Measurements from ENCODE around the gene MITF.

The MITF gene

DNA sequence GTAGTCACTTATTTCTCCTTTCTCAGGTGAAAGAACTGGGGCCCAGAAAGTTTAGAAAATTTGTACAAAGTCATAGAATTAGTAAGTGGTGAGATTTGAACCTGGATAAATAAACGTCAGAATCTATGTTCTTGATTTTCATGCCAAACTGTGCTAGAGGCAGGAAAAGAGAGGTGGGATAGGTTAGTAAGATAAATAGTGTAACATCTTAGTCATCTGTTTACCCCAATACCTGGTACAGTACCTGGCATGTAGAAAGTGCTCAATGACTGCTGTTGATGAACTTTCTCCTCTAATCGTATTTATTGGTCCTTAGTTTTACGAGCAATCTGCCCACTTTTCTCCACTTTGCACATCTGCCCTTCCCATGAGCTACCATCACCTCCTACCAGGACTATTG lies 124.9 kb downstream of the MITF start:
- H3K9me3 ChIP-seq (ENCODE audit: control insufficient read depth, low read length) = no peaks in the 10 kb centered on the region
- H3K4me1 ChIP-seq (ENCODE audit: control insufficient read depth, insufficient read depth, low read length) = peaks cover 14% of the 10 kb centered on the region
- H3K27me3 ChIP-seq (ENCODE audit: control insufficient read depth, insufficient read depth, low read length) = no peaks in the 10 kb centered on the region
- no peak overlapping the region for H3K4me3 ChIP-seq (ENCODE audit: low read length)
- no peak overlapping the region for H3K9ac ChIP-seq (ENCODE audit: low read length)
- no peaks in the 10 kb centered on the region for H3K36me3 ChIP-seq (ENCODE audit: control insufficient read depth, insufficient read depth, low read length)

DNA sequence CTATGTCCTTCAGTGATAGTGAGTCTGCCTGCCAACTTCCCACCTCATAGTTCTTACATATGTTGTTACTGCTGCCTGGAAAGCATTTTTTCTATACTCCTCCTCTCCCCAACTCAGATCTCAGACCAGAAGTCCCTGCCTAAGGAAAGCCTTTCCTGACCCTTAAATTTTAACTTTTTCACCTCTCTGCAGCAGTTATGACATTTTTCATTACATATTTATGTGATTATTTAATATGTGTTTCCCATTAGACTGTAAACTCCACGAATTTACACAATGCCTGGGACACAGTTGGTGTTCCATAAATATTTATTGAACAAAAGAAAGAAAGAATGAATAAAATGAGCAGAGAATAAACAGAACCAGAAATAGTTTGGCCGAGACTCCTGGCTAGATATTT lies 125.5 kb downstream of the MITF start:
- H3K27me3 ChIP-seq (ENCODE audit: control insufficient read depth, insufficient read depth, low read length) = no peaks in the 10 kb centered on the region
- no peak overlapping the region for H3K4me3 ChIP-seq (ENCODE audit: low read length)
- no peak overlapping the region for H3K9ac ChIP-seq (ENCODE audit: low read length)
- no peaks in the 10 kb centered on the region for H3K36me3 ChIP-seq (ENCODE audit: control insufficient read depth, insufficient read depth, low read length)
- no peaks in the 10 kb centered on the region for H3K9me3 ChIP-seq (ENCODE audit: control insufficient read depth, low read length)
- peaks cover 20% of the 10 kb centered on the region for H3K4me1 ChIP-seq (ENCODE audit: control insufficient read depth, insufficient read depth, low read length)

DNA sequence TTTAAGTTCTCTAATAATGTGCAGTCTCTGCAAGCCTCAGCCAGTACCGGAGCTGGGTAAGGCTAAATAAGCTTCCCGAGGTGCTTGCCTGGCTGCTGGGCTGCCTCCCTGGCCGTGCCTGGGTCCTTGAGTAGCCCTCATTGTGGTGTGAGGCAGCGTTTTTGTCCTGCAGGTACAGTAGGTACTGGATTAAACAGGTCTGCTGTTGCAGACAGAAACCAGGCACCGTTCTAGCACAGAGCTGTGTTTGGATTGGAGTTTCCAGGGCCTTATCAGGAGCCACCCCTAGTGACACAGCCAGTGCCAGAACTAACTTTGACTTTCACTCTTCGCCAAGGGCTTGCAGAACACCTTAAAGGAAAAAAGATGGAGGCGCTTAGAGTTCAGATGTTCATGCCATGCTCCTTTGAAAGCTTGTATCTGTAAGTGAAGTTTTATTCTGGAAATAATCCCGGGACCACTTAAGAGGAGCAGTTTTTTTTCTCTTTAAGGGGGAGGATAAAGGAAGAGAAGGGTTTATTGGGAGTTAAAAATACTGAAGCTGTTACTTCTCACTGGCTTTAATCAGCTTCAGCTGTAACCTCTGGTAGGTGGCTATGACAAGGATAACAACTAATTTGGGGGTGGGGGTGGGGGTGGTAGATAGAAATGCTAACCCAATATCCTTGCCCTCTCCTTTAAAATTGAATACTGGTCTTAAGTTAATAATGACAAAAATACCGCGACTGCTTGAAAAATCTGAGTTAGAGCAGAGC lies 126.8 kb downstream of the MITF start:
- H3K27me3 ChIP-seq (ENCODE audit: control insufficient read depth, insufficient read depth, low read length) = no peaks in the 10 kb centered on the region
- H3K9me3 ChIP-seq (ENCODE audit: control insufficient read depth, low read length) = no peaks in the 10 kb centered on the region
- H3K4me1 ChIP-seq (ENCODE audit: control insufficient read depth, insufficient read depth, low read length) = peaks cover 20% of the 10 kb centered on the region
- peak overlapping the region; percentile 38 for H3K9ac ChIP-seq (ENCODE audit: low read length)
- H3K4me3 ChIP-seq (ENCODE audit: low read length) = peak overlapping the region; percentile 12
- no peaks in the 10 kb centered on the region for H3K36me3 ChIP-seq (ENCODE audit: control insufficient read depth, insufficient read depth, low read length)

DNA sequence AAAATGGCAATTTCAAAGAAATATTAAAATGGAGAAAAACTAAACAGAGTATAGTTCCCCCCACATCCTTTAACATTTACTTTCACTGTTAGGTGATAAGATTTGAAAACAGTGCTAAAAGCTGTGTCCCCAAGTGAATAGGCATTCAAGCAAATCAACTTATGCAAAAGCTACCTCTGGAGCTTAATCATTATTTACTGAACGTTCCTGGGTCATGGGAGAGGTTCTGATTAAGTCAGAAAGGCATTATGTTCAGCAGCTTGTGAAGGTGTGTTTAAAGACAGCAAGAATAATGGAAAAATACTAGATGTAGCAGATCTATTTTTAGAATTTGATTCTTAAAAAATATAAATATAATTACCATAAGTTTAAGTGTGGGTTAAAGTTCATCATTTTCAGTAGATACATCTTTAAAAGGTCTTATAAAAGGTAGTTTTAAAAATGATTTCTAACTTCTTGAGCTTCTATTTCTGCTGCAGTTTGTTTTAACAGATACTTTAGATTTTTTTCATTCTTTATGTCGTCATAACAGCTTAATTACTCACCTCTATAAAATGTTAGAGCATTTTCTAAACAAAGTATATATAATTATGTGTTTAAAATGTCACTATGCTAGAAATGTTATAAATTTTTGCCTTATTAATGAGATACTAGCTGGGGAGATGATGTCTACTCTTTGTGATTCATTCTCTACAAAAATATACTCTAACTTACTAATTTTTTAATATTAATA lies 127.9 kb downstream of the MITF start:
- Histone ChIP-seq H3K36me3 (ENCODE audit: control insufficient read depth, insufficient read depth, low read length) (no peaks in the 10 kb centered on the region), H3K27me3 (ENCODE audit: control insufficient read depth, insufficient read depth, low read length) (no peaks in the 10 kb centered on the region), H3K9ac (ENCODE audit: low read length) (no peak overlapping the region), H3K9me3 (ENCODE audit: control insufficient read depth, low read length) (no peaks in the 10 kb centered on the region), H3K4me3 (ENCODE audit: low read length) (no peak overlapping the region), H3K4me1 (ENCODE audit: control insufficient read depth, insufficient read depth, low read length) (peaks cover 30% of the 10 kb centered on the region)

DNA sequence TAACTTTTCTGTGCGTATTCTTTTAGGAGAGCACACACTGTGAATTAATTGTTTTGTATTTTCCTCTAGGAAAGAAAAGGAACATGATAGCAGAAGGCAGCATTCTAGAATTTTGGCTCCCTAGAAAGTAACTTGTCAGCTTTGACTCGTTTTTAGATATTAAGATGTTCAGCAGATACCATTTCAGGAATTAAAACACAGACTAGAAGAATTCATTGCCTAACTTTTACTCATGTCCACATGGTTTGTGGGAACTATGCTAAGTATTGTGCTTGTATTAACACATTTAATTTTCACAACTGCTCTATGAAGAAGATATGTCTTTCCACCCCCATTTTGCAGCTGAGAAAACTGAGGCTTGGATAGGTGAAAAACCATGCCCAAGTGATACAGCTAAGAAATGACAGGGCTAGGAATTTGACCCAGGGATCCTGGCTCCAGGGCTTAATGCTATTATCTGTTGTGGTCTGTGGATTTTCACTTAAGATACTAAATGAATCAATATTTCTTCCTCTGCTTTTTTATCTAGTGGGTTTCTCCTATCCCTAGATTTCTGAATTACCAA lies 128.8 kb downstream of the MITF start:
- H3K4me3 ChIP-seq (ENCODE audit: low read length) = no peak overlapping the region
- H3K9me3 ChIP-seq (ENCODE audit: control insufficient read depth, low read length) = no peaks in the 10 kb centered on the region
- H3K27me3 ChIP-seq (ENCODE audit: control insufficient read depth, insufficient read depth, low read length) = no peaks in the 10 kb centered on the region
- no peak overlapping the region for H3K9ac ChIP-seq (ENCODE audit: low read length)
- no peaks in the 10 kb centered on the region for H3K36me3 ChIP-seq (ENCODE audit: control insufficient read depth, insufficient read depth, low read length)
- peaks cover 31% of the 10 kb centered on the region for H3K4me1 ChIP-seq (ENCODE audit: control insufficient read depth, insufficient read depth, low read length)

DNA sequence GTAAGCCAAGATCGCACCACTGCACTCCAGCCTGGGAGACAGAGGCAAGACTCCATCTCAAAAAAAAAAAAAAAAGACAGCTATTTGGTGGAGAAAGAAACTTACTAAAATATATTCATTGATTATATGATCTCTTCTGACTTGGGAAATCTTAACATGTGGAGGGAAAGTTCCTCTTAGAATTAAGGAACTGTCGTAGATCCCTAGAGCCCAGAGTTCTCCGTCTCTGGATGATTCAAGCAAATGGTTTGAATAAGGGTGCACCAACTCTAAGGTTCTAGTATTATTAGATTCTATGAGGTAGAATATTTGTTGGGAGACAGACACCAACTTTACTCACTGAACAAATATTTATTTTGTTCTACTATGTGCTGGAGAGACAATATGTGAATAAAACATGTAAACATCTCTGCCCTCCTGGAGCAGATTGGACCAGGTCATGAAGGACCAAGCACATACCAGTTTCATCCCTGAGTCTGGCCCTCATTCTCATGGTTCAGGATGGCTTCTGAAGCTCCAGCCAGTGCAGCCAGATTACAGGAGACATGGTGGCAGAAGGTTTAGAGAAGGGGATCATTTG lies 129.7 kb downstream of the MITF start:
- H3K9me3 ChIP-seq (ENCODE audit: control insufficient read depth, low read length) = no peaks in the 10 kb centered on the region
- no peaks in the 10 kb centered on the region for H3K36me3 ChIP-seq (ENCODE audit: control insufficient read depth, insufficient read depth, low read length)
- no peak overlapping the region for H3K4me3 ChIP-seq (ENCODE audit: low read length)
- H3K9ac ChIP-seq (ENCODE audit: low read length) = no peak overlapping the region
- no peaks in the 10 kb centered on the region for H3K27me3 ChIP-seq (ENCODE audit: control insufficient read depth, insufficient read depth, low read length)
- peaks cover 31% of the 10 kb centered on the region for H3K4me1 ChIP-seq (ENCODE audit: control insufficient read depth, insufficient read depth, low read length)

DNA sequence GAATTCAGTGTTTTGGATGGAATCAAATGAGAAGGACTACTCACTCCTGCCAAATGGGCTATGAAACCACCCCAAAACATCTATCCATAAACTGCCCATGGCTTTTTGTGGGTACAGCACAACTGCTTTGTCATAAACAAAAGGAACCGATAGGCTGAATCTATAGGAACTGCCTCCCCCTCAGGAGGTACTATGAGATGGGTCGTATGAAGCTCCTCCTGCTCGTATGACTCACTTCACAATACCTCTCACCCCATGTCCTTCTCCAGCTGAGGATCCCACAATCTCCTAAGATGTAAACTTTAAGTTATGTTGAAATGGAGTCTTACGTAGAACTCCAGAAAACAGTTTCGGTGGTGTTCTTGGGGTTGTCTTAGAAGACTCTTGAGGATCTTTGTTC lies 130.4 kb downstream of the MITF start:
- H3K9ac ChIP-seq (ENCODE audit: low read length) = no peak overlapping the region
- peaks cover 31% of the 10 kb centered on the region for H3K4me1 ChIP-seq (ENCODE audit: control insufficient read depth, insufficient read depth, low read length)
- no peaks in the 10 kb centered on the region for H3K36me3 ChIP-seq (ENCODE audit: control insufficient read depth, insufficient read depth, low read length)
- no peaks in the 10 kb centered on the region for H3K27me3 ChIP-seq (ENCODE audit: control insufficient read depth, insufficient read depth, low read length)
- H3K4me3 ChIP-seq (ENCODE audit: low read length) = no peak overlapping the region
- H3K9me3 ChIP-seq (ENCODE audit: control insufficient read depth, low read length) = no peaks in the 10 kb centered on the region

DNA sequence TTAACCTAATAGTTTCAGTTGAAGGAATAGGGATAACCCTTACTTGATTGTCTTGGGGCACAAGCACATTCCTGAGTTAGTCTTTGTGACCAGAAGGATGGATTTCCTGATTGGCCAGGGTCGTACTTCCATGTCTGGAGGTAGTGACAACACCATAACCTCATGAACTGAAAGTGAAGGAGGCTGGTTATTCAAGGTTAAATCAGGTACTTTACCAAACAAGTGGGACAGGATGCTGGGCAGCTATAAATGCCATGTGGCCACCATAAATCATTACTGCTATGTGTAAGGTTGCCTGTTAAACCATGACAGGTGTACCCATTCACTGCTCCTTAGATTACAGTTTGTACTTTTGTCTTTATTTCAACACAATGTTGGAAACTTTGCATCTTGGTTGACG lies 132.0 kb downstream of the MITF start:
- H3K4me1 ChIP-seq (ENCODE audit: control insufficient read depth, insufficient read depth, low read length) = peaks cover 20% of the 10 kb centered on the region
- H3K9ac ChIP-seq (ENCODE audit: low read length) = no peak overlapping the region
- H3K4me3 ChIP-seq (ENCODE audit: low read length) = no peak overlapping the region
- H3K27me3 ChIP-seq (ENCODE audit: control insufficient read depth, insufficient read depth, low read length) = no peaks in the 10 kb centered on the region
- no peaks in the 10 kb centered on the region for H3K9me3 ChIP-seq (ENCODE audit: control insufficient read depth, low read length)
- no peaks in the 10 kb centered on the region for H3K36me3 ChIP-seq (ENCODE audit: control insufficient read depth, insufficient read depth, low read length)

DNA sequence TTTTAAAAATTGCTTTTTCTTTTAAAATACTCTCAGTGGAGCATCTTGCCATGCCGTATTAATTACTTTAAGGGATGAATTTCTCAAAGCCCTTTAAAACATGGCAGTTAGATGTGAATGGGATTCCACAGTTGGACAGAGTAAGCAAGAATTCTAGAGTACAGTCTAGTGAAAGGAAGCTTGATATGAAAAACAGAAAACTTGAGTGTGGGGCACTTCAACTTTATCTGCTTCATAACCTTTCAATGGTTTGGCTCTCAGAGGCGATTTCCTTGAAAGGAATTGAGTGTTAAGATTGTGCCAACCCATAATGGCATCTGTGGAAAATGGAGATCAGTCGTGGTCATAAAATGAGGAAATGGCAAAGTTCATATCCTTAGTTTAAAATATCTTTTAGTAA lies 132.6 kb downstream of the MITF start:
- peaks cover 20% of the 10 kb centered on the region for H3K4me1 ChIP-seq (ENCODE audit: control insufficient read depth, insufficient read depth, low read length)
- H3K9me3 ChIP-seq (ENCODE audit: control insufficient read depth, low read length) = no peaks in the 10 kb centered on the region
- H3K27me3 ChIP-seq (ENCODE audit: control insufficient read depth, insufficient read depth, low read length) = no peaks in the 10 kb centered on the region
- H3K9ac ChIP-seq (ENCODE audit: low read length) = no peak overlapping the region
- no peak overlapping the region for H3K4me3 ChIP-seq (ENCODE audit: low read length)
- H3K36me3 ChIP-seq (ENCODE audit: control insufficient read depth, insufficient read depth, low read length) = no peaks in the 10 kb centered on the region

DNA sequence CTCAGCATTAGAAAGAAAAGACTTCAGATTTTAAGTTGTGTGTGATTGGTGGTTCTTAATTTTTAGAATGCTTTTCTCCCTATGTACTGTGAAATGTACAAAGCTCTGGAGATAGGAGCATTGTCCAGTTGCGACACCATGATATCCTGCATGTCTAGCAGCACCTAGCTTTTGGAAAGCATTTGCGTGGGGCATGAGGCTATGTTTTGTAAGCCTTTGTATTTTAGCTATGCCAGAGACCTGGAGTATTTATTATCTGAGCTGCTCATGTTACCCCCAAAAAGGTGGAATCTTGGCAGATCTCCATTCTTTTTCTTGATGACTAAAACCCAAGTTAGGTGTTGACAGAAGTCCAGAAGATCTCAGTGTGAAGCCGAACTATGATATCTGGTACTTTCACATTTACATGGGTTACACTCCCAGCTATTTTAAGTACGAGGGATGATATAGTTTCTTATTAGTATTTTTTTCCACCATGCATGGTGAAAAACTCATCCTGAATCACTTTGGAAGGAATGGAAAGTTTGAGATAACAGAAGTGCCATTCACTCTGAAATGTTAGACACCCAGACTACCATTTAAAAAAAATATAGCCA lies 133.6 kb downstream of the MITF start:
- H3K4me3 ChIP-seq (ENCODE audit: low read length) = no peak overlapping the region
- no peaks in the 10 kb centered on the region for H3K36me3 ChIP-seq (ENCODE audit: control insufficient read depth, insufficient read depth, low read length)
- no peaks in the 10 kb centered on the region for H3K9me3 ChIP-seq (ENCODE audit: control insufficient read depth, low read length)
- H3K9ac ChIP-seq (ENCODE audit: low read length) = no peak overlapping the region
- H3K27me3 ChIP-seq (ENCODE audit: control insufficient read depth, insufficient read depth, low read length) = no peaks in the 10 kb centered on the region
- H3K4me1 ChIP-seq (ENCODE audit: control insufficient read depth, insufficient read depth, low read length) = peaks cover 24% of the 10 kb centered on the region

DNA sequence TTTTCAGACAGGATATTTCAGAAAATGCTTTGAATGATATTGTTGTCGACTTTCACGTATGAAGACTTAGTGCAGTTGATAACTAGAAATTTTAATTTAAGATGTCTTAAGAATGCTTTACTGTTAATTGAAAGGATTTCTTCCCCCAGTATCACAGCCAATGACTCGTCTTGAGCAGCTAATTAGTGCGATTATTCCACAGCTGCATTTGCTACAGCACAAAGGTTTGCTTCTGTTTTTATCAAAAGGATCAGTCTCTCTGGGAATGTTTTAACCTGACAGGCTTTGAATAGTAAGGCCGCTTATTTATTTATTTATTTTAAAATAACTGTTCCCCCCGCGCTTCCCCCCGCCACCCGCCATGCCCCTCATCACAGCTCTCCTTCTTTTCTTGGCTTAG lies 136.8 kb downstream of the MITF start:
- Histone ChIP-seq H3K36me3 (ENCODE audit: control insufficient read depth, insufficient read depth, low read length) (no peaks in the 10 kb centered on the region), H3K4me3 (ENCODE audit: low read length) (no peak overlapping the region), H3K9me3 (ENCODE audit: control insufficient read depth, low read length) (no peaks in the 10 kb centered on the region), H3K27me3 (ENCODE audit: control insufficient read depth, insufficient read depth, low read length) (no peaks in the 10 kb centered on the region), H3K9ac (ENCODE audit: low read length) (no peak overlapping the region), H3K4me1 (ENCODE audit: control insufficient read depth, insufficient read depth, low read length) (peaks cover 19% of the 10 kb centered on the region)

DNA sequence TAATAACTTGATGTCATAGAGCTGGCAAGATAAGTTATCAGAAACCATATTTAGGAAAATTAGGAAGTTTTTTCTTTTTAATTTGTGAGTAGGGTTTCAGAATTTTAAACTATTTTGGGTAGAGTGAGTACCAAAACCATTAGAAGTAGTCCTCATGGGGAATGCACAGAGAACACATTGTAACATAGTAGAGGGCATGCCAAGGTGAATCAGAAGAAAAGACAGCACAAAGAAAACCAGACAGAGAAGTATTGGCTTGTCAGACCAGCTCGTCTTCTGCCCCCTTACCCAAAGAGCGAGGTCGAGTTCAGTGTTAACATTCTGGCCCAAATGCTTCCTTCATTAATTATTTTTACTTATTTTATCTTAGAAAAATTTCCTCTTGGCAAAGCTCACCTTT lies 139.0 kb downstream of the MITF start:
- no peaks in the 10 kb centered on the region for H3K36me3 ChIP-seq (ENCODE audit: control insufficient read depth, insufficient read depth, low read length)
- H3K9me3 ChIP-seq (ENCODE audit: control insufficient read depth, low read length) = no peaks in the 10 kb centered on the region
- no peak overlapping the region for H3K4me3 ChIP-seq (ENCODE audit: low read length)
- no peak overlapping the region for H3K9ac ChIP-seq (ENCODE audit: low read length)
- peaks cover 8% of the 10 kb centered on the region for H3K4me1 ChIP-seq (ENCODE audit: control insufficient read depth, insufficient read depth, low read length)
- H3K27me3 ChIP-seq (ENCODE audit: control insufficient read depth, insufficient read depth, low read length) = no peaks in the 10 kb centered on the region
